NCI-H1417 (cell line): ENCODE data around the gene STYXL1.
"Not testable (repeated sequence)": the region's sequence is repeated elsewhere in the genome, so short reads cannot be mapped to it uniquely, and the experiment has no call there.

Experiments used
- DNase-seq, 3 experiments: peaks; one replicate each; lab custom pipeline; 2025; lab: John Stamatoyannopoulos, UW

STYXL1 gene

GRCh38 chr7:76037310-76037709 is 10.5 kb downstream of the STYXL1 start:
- no peak for DNase-seq

DNA sequence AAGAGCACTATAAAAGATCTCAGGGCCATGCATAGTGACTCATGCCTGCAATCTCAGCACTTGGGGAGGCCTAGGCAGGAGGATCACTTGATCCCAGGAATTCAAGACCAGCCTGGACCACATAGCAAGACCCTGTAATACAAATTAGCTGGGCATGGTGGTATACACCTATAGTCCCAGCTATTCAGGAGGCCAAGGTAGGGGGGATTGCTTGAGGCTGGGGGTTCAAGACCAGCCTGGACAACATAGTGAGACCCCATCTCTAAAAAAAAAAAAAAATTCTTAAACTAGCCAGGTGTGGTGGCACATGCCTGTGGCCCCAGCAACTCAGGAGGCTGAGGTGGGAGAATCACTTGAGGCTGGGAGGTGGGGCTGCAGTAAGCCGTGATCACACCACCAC is 15.8 kb downstream of the STYXL1 start:
- DNase-seq: no peak

- peak in 2 of 3 experiments; percentile 5 to 44 for DNase-seq
Observed at GRCh38 chr7:76029682-76030081, 18.1 kb downstream of the STYXL1 start.

DNA sequence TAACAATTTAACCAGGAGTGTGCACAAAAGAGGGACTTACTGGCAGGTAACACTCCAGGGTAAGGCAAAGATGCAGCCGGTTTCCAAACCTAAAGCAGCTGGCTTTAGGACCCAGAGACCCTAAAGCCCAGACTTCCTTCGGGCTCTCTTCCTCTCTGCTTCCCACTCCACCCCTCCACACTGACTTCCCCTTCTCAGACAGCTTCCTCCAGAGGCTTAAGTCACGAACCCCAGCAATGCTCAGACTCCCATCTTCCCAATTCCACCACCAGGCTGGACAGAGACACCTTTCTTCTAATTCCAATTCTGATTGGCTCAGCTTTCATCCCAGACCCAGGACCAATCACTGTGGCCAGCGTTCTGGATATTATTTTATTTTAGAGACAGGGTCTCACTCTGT is 24.8 kb downstream of the STYXL1 start:
- no peak for DNase-seq

- DNase-seq: no peak
Observed at GRCh38 chr7:76022026-76022780, 25.6 kb downstream of the STYXL1 start.

- peak; percentile 62 to 84 (median 71) for DNase-seq
Observed at GRCh38 chr7:76020031-76020714, 27.6 kb downstream of the STYXL1 start.

DNA sequence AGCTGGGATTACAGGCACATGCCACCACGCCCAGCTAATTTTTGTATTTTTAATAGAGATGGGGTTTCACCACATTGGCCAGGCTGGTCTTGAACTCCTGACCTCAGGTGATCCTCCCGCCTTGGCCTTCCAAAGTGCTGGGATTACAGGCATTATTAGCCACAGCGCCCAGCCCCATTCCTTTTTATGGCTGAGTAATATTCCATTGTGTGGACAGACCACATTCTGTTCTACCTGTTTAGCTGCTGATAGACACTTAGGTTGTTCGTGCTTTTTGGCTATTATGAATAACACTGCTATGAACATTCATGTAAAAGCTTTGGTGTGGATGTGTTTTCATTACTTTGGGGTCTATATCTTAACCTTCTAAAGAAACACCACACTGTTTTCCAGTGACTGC is 29.3 kb downstream of the STYXL1 start:
- not testable (repeated sequence) for DNase-seq

DNA sequence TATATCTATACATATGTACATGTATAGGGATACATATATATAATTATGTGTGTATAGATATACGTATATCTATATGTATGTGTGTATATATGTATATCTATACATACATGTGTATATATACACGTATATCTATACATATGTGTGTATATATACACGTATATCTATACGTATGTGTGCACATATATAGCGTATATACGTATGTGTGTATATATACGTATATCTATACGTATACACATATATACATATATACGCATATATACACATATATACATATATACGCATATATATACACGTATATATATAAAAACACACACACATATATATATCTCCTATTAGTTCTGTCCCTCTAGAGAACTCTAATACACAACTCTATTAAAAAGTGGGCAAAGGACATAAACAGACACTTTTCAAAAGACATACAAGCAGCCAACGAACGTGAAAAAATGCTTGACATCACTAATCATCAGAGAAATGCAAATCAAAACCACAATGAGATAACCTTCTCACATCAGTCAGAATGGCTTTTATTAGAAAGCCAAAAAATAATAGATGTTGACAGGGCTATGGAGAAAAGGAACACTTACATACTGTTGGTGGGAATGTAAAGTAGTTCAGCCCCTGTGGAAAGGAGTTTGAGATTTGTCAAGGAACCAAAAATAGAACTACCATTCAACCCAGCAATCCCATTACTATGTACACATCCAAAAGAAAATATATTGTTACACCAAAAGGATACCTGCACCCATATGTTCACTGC is 31.4 kb downstream of the STYXL1 start:
- no peak for DNase-seq

DNA sequence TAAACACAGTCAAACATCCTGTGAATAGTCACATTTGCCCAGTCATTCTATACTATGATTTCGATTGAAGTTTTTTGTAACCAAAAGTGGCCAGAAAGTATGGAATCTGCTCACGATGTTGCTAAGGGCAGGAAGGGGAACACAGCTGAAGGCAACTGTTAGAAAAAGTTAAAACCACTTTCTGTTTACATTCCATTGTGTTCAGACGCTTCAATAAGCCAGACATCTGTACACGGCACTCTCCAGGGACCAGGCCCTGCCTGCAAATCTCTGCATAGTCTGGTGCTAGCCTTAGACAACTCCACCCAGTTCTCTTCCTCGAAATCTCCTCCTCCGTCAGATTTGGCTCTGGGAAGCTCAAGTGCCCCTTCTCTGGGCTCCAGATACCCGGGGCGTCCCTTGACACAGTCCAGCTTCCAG is 36.3 kb downstream of the STYXL1 start:
- no peak for DNase-seq

DNA sequence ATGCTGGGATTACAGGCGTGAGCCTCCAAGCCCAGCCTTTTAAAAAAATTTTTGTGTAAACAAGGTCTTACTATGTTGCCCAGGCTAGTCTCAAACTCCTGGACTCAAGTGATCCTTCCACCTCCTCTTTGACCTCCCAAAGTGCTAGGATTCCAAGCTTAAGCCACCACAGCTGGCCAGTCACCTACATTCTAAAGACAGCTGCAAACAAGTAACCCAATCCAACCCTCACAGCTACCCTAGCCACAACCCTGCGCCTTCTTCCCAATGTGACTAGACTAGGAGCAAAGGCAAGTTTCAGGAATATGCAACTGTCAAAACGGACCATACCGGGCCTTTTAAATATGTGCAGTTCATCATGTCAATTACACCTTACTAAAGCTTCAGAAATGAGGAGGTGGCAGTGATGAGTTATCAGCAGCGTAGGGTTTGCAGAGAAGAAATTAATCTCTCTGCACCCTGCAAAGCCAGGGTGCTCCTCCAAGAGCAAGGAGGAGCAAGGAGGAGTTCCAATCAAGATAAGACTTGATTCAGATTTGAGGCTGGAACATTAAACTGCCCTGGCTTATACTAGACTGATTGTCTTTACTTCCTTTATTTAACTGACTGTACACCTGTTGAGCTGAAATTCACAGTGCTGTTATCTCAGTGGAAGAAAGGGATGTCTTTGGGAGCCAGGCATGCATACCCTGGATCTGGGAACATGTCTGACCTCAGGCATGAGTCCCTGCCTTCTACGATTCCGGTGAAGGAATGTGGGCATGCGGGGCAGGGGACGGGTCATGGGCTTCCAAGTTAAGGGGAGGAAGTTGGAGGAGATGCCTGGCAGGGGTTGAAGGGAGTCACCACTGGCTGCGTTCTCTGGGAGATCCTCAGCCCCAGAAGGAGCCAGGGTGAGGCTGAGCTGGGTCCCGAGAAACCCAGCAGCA is 37.9 kb downstream of the STYXL1 start:
- DNase-seq: no peak

DNA sequence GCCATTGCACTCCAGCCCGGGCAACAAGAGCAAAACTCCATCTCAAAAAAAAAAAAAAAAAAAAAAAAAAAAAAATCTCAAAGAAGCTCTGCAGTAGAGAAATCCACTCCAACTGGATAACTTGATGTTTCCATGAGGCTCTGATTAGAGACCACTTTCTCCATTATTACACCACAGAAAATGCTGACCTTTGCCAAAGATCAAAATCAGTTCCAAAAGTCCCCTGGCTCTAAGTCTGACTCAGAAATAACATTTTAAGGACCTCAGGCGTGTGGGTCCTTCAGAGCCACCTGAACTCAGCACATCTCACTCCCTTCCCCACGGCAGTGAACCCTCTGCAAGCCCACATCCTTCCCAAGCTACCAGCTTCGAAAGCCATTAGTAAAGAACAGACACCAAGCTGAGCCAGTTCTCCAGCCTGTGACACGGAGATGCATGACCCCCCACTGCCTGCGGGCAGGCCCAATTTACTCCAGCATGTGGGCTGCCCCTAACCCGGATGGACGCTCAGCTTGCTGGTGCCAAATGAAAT is 39.6 kb downstream of the STYXL1 start:
- DNase-seq: no peak

DNA sequence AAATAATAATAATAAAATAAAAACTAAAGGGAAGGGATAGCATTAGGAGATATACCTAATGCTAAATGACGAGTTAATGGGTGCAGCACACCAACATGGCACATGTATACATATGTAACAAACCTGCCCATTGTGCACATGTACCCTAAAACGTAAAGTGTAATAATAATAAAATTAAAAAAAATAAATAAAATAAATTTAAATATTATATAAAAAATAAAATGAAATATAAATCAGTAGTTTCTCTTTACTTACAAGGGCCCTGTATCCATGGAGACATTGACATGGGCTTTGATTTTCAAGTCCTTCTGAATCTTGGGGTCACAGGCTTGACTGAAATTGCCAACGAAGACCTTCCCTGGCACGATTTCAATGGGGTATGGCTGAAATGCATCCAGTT is 42.8 kb downstream of the STYXL1 start:
- not testable (repeated sequence) for DNase-seq

- DNase-seq: no peak
Observed at GRCh38 chr7:76003351-76003750, 44.4 kb downstream of the STYXL1 start.

DNA sequence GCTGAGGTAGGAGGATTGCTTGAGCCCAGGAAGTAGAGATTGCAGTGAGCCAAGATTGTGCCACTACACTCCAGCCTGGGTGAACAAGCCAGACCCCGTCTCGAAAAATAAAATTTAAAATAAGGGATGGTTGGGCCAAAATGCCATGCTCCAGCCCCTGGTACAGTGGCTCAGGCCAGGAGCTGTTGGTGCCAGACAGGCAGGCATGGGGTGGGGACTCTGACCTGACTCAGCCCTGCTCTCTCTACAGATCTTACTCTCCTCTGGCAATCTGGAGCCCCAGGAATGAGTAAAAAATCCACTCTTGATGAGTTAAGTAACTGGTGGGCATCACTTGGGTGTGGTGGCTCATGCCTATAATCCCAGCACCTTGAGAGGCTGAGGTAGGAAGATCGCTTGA is 45.0 kb downstream of the STYXL1 start:
- DNase-seq: no peak

- no peak for DNase-seq
Observed at GRCh38 chr7:76002139-76002538, 45.7 kb downstream of the STYXL1 start.

GRCh38 chr7:76000566-76000965 is 47.2 kb downstream of the STYXL1 start:
- DNase-seq: no peak

GRCh38 chr7:75998038-75998437 is 49.8 kb downstream of the STYXL1 start:
- no peak for DNase-seq

GRCh38 chr7:75996476-75996875 is 51.3 kb downstream of the STYXL1 start:
- DNase-seq: no peak

- no peak for DNase-seq
Observed at GRCh38 chr7:75995996-75996395, 51.8 kb downstream of the STYXL1 start.

DNA sequence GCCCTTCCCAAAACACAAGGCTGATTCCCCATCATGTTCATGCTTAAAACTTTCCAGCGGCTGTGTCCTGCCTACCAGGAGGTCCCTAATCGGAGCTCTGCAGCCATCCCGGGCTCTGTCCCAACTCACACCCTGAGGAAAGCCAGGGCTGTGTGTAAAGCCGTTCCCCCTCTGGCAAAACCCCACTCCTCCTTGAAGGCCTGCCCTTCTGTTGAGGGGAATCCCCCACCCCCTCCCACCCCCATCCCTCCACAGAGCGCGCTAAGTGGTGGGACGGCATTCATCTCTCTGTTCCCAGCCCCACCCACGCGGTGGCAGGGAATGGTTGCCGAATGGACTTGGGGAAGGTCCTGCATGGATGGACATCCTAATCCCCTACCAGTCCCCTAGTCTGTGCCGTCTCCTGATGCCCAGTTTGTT is 52.7 kb downstream of the STYXL1 start:
- DNase-seq: no peak

- DNase-seq: peak; percentile 91 to 94 (median 93)
Observed at GRCh38 chr7:75994388-75995051, 53.3 kb downstream of the STYXL1 start, which contains the start of gene TMEM120A. Gene TMEM120A, minus strand, starts transcription at chr7:75994595. Its CDS starts 25 bp downstream, at chr7:75994570.
